K562 (cell line): ENCODE measurements around the gene GABRQ. TPM values are rescaled to one million over a fixed set of nuclear protein-coding genes. Genes with fewer than 3 reads are reported as not detected.

Source experiments
- ARNT ChIP-seq, 2 experiments: fragments of 450-650 bp; IDR thresholded peaks; 2 replicates each; pipeline ENCODE4 v1.6.1; 2016; ENCODE audit warnings: mild to moderate bottlenecking in 1 of 2
- BCOR ChIP-seq: fragments of 450-650 bp; IDR thresholded peaks from 2 replicates; pipeline ENCODE4 v1.6.1; 2016
- C11orf30 ChIP-seq: fragments of 450-650 bp; IDR thresholded peaks from 2 replicates; pipeline ENCODE4 v1.6.1; 2016; ENCODE audit warnings: low read depth, mild to moderate bottlenecking
- CAMTA2 ChIP-seq: fragments of 250-450 bp; sonication (Bioruptor Pico); conservative IDR thresholded peaks from 2 replicates; pipeline ENCODE4 v1.5.1; 2022
- CBX3 ChIP-seq, 2 experiments: IDR thresholded peaks; 1 replicate in 1 of 2; 2 replicates in 1 of 2; pipeline ENCODE4 v1.6.1; 2012; ENCODE audit warnings: inconsistent platforms in 2 of 2, low read length in 2 of 2, borderline replicate concordance in 1 of 2, control low read depth in 1 of 2
- HDAC3 ChIP-seq: fragments of 450-650 bp; IDR thresholded peaks from 2 replicates; pipeline ENCODE4 v1.6.1; 2018; ENCODE audit warnings: borderline replicate concordance, mild to moderate bottlenecking, moderate library complexity; ENCODE audit not compliant: partially characterized antibody
- NFIC ChIP-seq: fragments of 450-650 bp; IDR thresholded peaks from 2 replicates; pipeline ENCODE4 v1.6.1; 2017; ENCODE audit warnings: mild to moderate bottlenecking, inconsistent platforms
- NFIX ChIP-seq: fragments of 250-450 bp; sonication (Bioruptor Pico); IDR thresholded peaks from 2 replicates; pipeline ENCODE4 v1.4.0; 2020; ENCODE audit warnings: low read depth, mild to moderate bottlenecking, moderate library complexity
- NR4A1 ChIP-seq, 2 experiments: fragments of 250-450 bp in 1 of 2; fragments of 450-650 bp in 1 of 2; sonication (Bioruptor Pico) in 1 of 2; IDR thresholded peaks; 2 replicates each; pipeline versions ENCODE4 v1.4.0 to v1.6.1; 2016 to 2020; ENCODE audit warnings: mild to moderate bottlenecking in 2 of 2, missing compliant biosample characterization in 1 of 2, missing genetic modification characterization in 1 of 2, moderate library complexity in 1 of 2
- POLR2AphosphoS5 ChIP-seq: IDR thresholded peaks from 2 replicates; pipeline ENCODE4 v1.6.1; 2011; ENCODE audit warnings: mild to moderate bottlenecking, low read depth, low read length, moderate library complexity; ENCODE audit not compliant: control insufficient read depth, insufficient read depth
- PRPF4 ChIP-seq: fragments of 200-400 bp; formaldehyde crosslinking; IDR thresholded peaks from one replicate; pipeline ENCODE4 v1.6.1; 2017; ENCODE audit warnings: low read length, low read depth, mild to moderate bottlenecking; ENCODE audit not compliant: insufficient read depth, poor library complexity, severe bottlenecking
- TBP ChIP-seq: optimal IDR thresholded peaks from 2 replicates; pipeline ENCODE3; 2011; ENCODE audit warnings: low read depth, low read length, improper control_type of control experiment
- ZBTB7A ChIP-seq: IDR thresholded peaks from 2 replicates; pipeline ENCODE4 v1.6.1; 2011; ENCODE audit warnings: low read depth, mild to moderate bottlenecking, low read length, moderate library complexity, borderline replicate concordance; ENCODE audit not compliant: control insufficient read depth
- ZNF217 ChIP-seq: sonication (generic); formaldehyde crosslinking; IDR thresholded peaks from 2 replicates; pipeline ENCODE4 v1.8.0; 2022; ENCODE audit warnings: mild to moderate bottlenecking, missing genetic modification reagents
- polyA plus RNA-seq, 8 experiments: library from polyadenylated mRNA; depleted of rRNA in 4 of 8; stranded (reverse) in 5 of 8; unstranded in 3 of 8; fragments of >200 nt; fragmentation: Nextera tagmentation in 2 of 8; fragmentation: Illumina TruSeq in 1 of 8; extraction: Ambion mirVana in 2 of 8; extraction: Trizol in 1 of 8; gene quantifications; 2 replicates each; pipeline versions ENCODE4 v1.2.1 to v1.2.3, GENCODE V29; 2011 to 2014; ENCODE audit warnings: inconsistent platforms in 1 of 8, missing spikeins in 1 of 8
- total RNA-seq, 7 experiments: library from RNA; depleted of rRNA in 6 of 7; stranded (reverse); fragments of >200 nt in 6 of 7; fragmentation: Illumina TruSeq in 2 of 7; extraction: Trizol in 2 of 7; gene quantifications; 2 replicates each; pipeline versions ENCODE4 v1.2.1 to v1.2.3, GENCODE V29; 2011 to 2021; ENCODE audit warnings: low replicate concordance in 1 of 7
- TF ChIP-seq, protein P1 (sequence below), 3 experiments: fragments of 200-800 bp in 1 of 3; fragments of 250-450 bp in 1 of 3; fragments of 450-650 bp in 1 of 3; sonication (Bioruptor Pico) in 1 of 3; sonication (Bioruptor generic) in 1 of 3; formaldehyde crosslinking in 1 of 3; IDR thresholded peaks; 2 replicates each; pipeline versions ENCODE4 v1.6.1 to v1.8.0; 2016 to 2022; ENCODE audit warnings: mild to moderate bottlenecking in 2 of 3, missing genetic modification characterization in 2 of 3, missing compliant biosample characterization in 1 of 3, moderate library complexity in 1 of 3
- TF ChIP-seq, protein P2 (sequence below): sonication (generic); formaldehyde crosslinking; IDR thresholded peaks from 2 replicates; pipeline ENCODE4 v1.8.1; 2022; ENCODE audit warnings: missing genetic modification reagents
- TF ChIP-seq, protein P3 (sequence below): fragments of 250-450 bp; sonication (Bioruptor Pico); IDR thresholded peaks from 2 replicates; pipeline ENCODE4 v1.5.1; 2021; ENCODE audit warnings: mild to moderate bottlenecking
- TF ChIP-seq, protein P4 (sequence below), 2 experiments: fragments of 450-650 bp; IDR thresholded peaks; 2 replicates each; pipeline ENCODE4 v1.6.1; 2016

The GABRQ gene
- total and polyA plus RNA-seq, 9 of the 15 experiments (the other 6 are each of a cell fraction or from before 2014, with no cell fraction given): 0.25 to 3.2 (median 1.8) TPM

DNA sequence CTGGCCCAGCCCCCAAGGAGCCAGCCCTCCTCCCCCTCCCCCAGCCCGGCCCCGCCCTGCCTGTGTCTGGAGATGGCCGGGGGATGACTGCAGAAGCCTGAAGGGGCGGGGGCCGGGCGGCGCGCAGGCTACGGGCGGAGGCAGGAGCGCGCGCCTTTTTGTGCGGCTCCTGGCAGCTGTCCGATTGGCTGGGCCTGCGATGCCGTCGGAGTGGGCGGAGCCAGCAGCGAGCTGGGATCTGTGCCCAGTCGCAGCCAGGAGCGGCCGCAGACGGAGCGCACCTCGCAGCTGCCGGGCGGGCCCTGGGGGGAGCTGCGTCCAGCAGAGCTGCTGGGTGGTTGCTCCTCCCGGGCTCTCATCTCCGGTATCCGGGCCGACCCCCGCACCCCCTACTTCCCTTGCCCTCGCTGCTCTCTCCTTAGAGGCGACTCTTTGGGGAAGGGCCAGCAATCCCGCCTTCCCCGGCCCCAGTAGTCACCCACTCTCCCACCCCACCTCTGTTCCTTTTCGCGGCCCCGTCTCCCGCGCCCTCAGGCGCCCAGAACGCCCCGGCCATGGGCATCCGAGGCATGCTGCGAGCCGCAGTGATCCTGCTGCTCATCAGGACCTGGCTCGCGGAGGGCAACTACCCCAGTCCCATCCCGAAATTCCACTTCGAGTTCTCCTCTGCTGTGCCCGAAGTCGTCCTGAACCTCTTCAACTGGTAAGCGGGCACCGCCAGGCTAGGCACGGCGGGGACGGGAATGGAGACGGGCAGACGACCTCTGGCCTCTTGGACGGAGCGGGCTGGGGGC, at the start of gene GABRQ (continued):
- TF ChIP-seq, protein P1, sequence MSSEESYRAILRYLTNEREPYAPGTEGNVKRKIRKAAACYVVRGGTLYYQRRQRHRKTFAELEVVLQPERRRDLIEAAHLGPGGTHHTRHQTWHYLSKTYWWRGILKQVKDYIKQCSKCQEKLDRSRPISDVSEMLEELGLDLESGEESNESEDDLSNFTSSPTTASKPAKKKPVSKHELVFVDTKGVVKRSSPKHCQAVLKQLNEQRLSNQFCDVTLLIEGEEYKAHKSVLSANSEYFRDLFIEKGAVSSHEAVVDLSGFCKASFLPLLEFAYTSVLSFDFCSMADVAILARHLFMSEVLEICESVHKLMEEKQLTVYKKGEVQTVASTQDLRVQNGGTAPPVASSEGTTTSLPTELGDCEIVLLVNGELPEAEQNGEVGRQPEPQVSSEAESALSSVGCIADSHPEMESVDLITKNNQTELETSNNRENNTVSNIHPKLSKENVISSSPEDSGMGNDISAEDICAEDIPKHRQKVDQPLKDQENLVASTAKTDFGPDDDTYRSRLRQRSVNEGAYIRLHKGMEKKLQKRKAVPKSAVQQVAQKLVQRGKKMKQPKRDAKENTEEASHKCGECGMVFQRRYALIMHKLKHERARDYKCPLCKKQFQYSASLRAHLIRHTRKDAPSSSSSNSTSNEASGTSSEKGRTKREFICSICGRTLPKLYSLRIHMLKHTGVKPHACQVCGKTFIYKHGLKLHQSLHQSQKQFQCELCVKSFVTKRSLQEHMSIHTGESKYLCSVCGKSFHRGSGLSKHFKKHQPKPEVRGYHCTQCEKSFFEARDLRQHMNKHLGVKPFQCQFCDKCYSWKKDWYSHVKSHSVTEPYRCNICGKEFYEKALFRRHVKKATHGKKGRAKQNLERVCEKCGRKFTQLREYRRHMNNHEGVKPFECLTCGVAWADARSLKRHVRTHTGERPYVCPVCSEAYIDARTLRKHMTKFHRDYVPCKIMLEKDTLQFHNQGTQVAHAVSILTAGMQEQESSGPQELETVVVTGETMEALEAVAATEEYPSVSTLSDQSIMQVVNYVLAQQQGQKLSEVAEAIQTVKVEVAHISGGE (CRISPR knock-in tag; IDR thresholded peaks at IDR 0.05): no peak
- TF ChIP-seq HDAC3: no peak
- no peak for TF ChIP-seq POLR2AphosphoS5
- TF ChIP-seq BCOR: no peak
- no peak for TF ChIP-seq CBX3 (IDR thresholded peaks at IDR 0.05; ENCODE audit: borderline replicate concordance in 1 of 2, low read length in 2 of 2)
- TF ChIP-seq ZNF217 (CRISPR knock-in tag): no peak
- no peak for TF ChIP-seq ARNT (IDR thresholded peaks at IDR 0.05)
- TF ChIP-seq ZBTB7A: peak; percentile 46; the same call in 1 of the 2 replicates
- TF ChIP-seq, protein P2, sequence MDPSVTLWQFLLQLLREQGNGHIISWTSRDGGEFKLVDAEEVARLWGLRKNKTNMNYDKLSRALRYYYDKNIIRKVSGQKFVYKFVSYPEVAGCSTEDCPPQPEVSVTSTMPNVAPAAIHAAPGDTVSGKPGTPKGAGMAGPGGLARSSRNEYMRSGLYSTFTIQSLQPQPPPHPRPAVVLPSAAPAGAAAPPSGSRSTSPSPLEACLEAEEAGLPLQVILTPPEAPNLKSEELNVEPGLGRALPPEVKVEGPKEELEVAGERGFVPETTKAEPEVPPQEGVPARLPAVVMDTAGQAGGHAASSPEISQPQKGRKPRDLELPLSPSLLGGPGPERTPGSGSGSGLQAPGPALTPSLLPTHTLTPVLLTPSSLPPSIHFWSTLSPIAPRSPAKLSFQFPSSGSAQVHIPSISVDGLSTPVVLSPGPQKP (CRISPR knock-in tag): no peak
- no peak for TF ChIP-seq NR4A1 (CRISPR knock-in tag; IDR thresholded peaks at IDR 0.05)
- TF ChIP-seq NR4A1 (tag; IDR thresholded peaks at IDR 0.05): no peak
- TF ChIP-seq, protein P3, sequence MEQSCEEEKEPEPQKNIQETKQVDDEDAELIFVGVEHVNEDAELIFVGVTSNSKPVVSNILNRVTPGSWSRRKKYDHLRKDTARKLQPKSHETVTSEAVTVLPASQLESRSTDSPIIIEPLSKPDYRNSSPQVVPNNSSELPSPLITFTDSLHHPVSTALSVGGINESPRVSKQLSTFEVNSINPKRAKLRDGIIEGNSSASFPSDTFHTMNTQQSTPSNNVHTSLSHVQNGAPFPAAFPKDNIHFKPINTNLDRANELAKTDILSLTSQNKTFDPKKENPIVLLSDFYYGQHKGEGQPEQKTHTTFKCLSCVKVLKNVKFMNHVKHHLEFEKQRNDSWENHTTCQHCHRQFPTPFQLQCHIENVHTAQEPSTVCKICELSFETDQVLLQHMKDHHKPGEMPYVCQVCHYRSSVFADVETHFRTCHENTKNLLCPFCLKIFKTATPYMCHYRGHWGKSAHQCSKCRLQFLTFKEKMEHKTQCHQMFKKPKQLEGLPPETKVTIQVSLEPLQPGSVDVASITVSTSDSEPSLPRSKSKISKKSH (CRISPR knock-in tag): no peak
- TF ChIP-seq NFIX: no peak
- TF ChIP-seq, protein P4, sequence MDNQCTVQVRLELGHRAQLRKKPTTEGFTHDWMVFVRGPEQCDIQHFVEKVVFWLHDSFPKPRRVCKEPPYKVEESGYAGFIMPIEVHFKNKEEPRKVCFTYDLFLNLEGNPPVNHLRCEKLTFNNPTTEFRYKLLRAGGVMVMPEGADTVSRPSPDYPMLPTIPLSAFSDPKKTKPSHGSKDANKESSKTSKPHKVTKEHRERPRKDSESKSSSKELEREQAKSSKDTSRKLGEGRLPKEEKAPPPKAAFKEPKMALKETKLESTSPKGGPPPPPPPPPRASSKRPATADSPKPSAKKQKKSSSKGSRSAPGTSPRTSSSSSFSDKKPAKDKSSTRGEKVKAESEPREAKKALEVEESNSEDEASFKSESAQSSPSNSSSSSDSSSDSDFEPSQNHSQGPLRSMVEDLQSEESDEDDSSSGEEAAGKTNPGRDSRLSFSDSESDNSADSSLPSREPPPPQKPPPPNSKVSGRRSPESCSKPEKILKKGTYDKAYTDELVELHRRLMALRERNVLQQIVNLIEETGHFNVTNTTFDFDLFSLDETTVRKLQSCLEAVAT (IDR thresholded peaks at IDR 0.05): no peak
- peak; percentile 69 for TF ChIP-seq NFIC
- TF ChIP-seq TBP: peak; percentile 37
- TF ChIP-seq C11orf30: no peak
- no peak for TF ChIP-seq CAMTA2 (CRISPR knock-in tag)
- no peak for TF ChIP-seq PRPF4
